Spinal cord (tissue), 10 donors: ENCODE measurements around the gene MYO1G. TPM values are rescaled to one million over a fixed set of nuclear protein-coding genes. Genes with fewer than 3 reads are reported as not detected.
"Not testable (repeated sequence)": the region's sequence is repeated elsewhere in the genome, so short reads cannot be mapped to it uniquely, and the experiment has no call there.

Source experiments
- DNase-seq, 6 donors: peaks; one replicate each; pipeline versions ENCODE4 v3.0.0 to v3.0.0-alpha.2; 2013 to 2015; ENCODE audit warnings: low spot score in 6 of 6, low read depth in 4 of 6
- H3K27ac ChIP-seq: one replicate; pipeline ENCODE4 v1.5.1; 2013; ENCODE audit warnings: low read depth, low read length, control low read depth
- H3K27me3 ChIP-seq: one replicate; pipeline ENCODE4 v1.6.1; 2013; ENCODE audit warnings: low read length; ENCODE audit not compliant: control insufficient read depth, insufficient read depth
- H3K36me3 ChIP-seq: one replicate; pipeline ENCODE4 v1.6.1; 2013; ENCODE audit warnings: low read length; ENCODE audit not compliant: control insufficient read depth, insufficient read depth
- H3K4me1 ChIP-seq: one replicate; pipeline ENCODE4 v1.6.1; 2013; ENCODE audit warnings: low read length; ENCODE audit not compliant: control insufficient read depth, insufficient read depth
- H3K4me3 ChIP-seq: one replicate; pipeline ENCODE4 v1.5.1; 2013; ENCODE audit warnings: low read depth, low read length, control low read depth
- H3K9me3 ChIP-seq: one replicate; pipeline ENCODE4 v1.6.1; 2013; ENCODE audit warnings: low read length; ENCODE audit not compliant: control insufficient read depth, insufficient read depth
- WGBS: methylation state at CpG from one replicate; pipeline ENCODE4 v1.1.5; 2013; ENCODE audit warnings: missing lambda C conversion rate; ENCODE audit not compliant: insufficient coverage; 5-methylcytosine and 5-hydroxymethylcytosine counted together
- long read RNA-seq, 4 donors: transcript quantifications; one replicate each; lab custom pipeline, GENCODE V29; 2026
- polyA plus RNA-seq, 2 donors: library from polyadenylated mRNA; unstranded; fragments of 120-200 nt; gene quantifications; one replicate each; pipeline ENCODE4 v1.2.1, GENCODE V29; 2013; ENCODE audit not compliant: insufficient read length in 2 of 2
- total RNA-seq, 2 donors: library from RNA; depleted of rRNA in 1 of 2; stranded (reverse); fragments of 120-200 nt in 1 of 2; fragments of >200 nt in 1 of 2; gene quantifications; one replicate each; pipeline versions ENCODE4 v1.2.3 to v1.2.4, GENCODE V29; 2013 to 2014
- donor health status: healthy.

MYO1G gene
- total RNA-seq = 1 to 10 TPM in 1 of 2 donors, under 1 TPM in 1; 0.55 to 1.4 TPM
- polyA plus RNA-seq = under 1 TPM; 0.48 to 0.56 TPM
- long read RNA-seq, donor 1 = 0 reads
- long read RNA-seq, donor 2 = 0 reads
- long read RNA-seq, donor 3 = 0 reads
- long read RNA-seq, donor 4 = 0 reads

DNA sequence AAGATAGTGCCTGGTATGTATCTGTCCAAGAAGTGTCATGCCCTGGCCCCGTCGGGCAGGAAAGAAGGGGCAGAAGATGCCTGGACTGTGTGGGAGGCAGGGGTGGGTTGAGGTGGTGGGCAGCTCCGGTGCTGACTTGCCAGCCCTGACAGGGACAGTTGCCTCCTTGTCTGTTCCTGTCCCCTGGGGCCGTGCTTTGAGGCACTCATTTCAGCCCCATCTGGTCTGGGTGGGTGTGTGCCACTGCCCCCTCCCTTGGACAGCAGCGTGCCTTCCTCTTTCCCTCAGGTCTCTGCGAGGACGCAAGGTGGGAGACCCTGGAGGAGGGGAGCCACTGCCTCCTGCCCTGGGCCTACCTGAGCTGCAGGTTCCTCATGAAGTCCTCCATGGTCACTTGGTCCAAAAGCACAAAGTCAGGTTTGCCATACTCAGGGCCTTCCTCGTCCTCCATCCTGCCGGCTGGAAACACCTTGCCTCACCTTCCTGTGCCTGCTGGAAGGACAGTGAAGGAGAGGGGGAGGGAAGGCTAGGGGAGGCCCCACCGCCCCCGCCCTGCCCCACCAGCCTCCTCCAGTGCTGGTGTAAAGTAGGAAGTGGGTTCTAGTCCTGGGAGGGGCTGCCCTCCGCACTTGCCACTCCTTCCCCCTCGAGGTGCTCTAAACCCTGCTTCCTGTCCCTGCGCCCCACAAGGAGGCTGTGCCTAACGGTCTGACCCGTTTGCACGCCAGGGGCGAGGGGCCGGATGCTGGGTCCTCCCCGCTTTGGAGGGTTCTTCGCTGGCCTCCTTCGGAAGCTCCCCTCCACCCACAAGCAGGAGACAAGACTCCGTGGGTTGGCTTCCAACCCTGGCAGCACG, at the start of gene MYO1G:
Gene MYO1G, minus strand, starts transcription at position 505 of the 856 bp plus-strand sequence. Its CDS starts 54 bp downstream, at position 451.
- no peak for DNase-seq

DNA sequence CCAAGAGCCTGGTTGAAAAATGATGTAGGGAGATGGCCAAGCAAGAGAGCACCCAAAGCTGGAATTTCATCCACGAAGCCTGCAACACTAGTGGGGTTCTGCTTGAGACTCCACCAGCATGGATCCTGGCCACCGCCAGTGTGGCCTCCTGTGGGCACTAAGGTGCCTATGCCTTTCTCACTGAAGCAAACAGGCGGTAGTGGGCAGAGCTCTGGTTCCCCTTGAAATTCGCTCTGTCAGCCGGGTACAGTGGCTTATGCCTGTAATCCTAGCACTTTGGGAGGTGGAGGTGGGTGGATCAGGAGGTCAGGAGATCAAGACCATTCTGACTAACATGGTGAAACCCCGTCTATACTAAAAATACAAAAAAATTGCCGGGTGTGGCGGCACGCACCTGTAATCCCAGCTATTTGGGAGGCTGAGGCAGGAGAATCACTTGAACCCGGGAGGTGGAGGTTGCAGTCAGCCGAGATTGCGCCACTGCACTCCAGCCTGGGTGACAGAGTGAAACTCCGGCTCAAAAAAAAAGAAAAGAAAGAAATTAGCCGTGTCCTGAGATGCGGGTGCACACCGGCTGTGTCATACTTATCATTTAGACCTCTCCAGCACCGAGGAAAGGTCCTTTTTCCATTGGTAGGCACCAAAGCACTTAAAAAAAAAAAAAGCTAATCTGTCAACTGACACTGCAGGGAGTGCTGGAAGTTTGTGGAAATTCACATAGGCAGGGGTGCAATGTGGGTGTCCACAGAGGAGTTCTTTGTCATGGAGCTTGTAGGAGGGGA, 49.5 kb upstream of the MYO1G start:
- no peak overlapping the region for H3K27ac ChIP-seq
- H3K4me3 ChIP-seq = no peak overlapping the region
- no peak for DNase-seq
- no peaks in the 10 kb centered on the region for H3K27me3 ChIP-seq
- peaks cover 2% of the 10 kb centered on the region for H3K4me1 ChIP-seq
- H3K36me3 ChIP-seq = peaks cover 8% of the 10 kb centered on the region
- 95% methylated on average over 11 of the region's 17 CpGs for WGBS
- peaks cover 3% of the 10 kb centered on the region for H3K9me3 ChIP-seq

More for the DNA sequence above, at the start of gene MYO1G:
- no peaks in the 10 kb centered on the region for H3K27me3 ChIP-seq
- 87% methylated on average over 16 of the region's 24 CpGs for WGBS
- H3K4me3 ChIP-seq = no peak within 1 kb of the TSS
- H3K9me3 ChIP-seq = no peaks in the 10 kb centered on the region
- H3K27ac ChIP-seq = no peak within 1 kb of the TSS
- H3K4me1 ChIP-seq = no peaks in the 10 kb centered on the region
- peaks cover 71% of the 10 kb centered on the region for H3K36me3 ChIP-seq

DNA sequence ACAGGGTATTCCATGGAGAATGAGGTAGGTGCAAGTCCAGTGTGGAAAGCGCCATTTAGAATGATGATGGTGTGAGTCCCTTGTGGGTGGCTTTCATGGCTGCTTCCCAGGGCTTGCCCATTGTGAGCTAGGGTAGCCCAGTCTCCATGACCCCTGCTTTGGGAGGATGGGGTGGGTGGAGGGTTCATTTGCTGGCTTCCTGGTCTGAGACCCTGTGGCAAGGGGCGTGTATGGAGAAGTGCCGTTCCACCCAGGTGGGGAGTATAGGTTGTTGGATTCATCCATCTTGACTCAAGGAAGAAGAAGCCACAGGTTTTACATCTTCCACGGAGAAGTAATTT, 48.9 kb upstream of the MYO1G start:
- H3K4me3 ChIP-seq = no peak overlapping the region
- WGBS = 100% methylated on average over 4 of the region's 4 CpGs

DNA sequence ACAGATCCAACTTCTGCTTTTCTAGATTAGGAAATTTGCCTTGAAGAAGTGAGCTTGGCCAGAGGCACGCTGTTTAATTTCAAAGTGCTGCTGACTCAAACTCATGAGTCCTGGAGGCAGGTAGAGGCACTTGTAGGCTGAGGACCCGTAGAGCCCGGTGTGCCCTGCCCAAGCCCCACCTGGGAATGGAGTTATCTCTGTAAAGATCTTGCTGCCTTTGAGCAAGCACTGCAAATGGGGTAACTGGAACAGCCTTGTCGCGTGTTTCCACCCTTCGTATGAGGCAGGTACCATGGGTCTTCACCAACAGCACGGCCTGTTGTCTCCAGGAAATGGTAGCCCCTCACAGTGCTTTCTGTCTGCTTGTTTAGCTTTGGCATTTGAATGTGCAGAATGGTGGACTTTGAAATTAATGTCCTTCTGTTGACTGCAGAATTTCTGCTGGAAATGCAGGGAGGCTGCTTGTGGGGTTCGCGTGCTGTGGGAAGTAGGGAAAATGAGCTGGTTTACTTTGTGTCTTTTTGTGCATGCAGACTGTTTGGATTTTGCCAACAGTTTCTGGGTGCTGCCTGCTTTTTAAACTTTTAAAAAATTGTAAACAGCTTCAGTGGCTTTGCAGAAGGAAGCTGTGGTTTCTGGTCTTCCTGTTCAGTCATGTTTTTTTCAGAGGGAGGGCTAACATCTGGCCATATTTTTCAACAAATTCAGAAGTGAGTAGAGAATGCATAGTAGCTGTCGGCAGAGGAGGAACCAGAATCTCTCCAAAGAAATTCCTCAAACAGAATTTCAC, 48.4 kb upstream of the MYO1G start:
- no peak overlapping the region for H3K27ac ChIP-seq

More for the DNA sequence above, 48.9 kb upstream of the MYO1G start:
- Histone ChIP-seq H3K9me3 (peaks cover 3% of the 10 kb centered on the region), H3K36me3 (peaks cover 8% of the 10 kb centered on the region), H3K27me3 (no peaks in the 10 kb centered on the region), H3K4me1 (peaks cover 2% of the 10 kb centered on the region), H3K27ac (no peak overlapping the region)
- no peak for DNase-seq

DNA sequence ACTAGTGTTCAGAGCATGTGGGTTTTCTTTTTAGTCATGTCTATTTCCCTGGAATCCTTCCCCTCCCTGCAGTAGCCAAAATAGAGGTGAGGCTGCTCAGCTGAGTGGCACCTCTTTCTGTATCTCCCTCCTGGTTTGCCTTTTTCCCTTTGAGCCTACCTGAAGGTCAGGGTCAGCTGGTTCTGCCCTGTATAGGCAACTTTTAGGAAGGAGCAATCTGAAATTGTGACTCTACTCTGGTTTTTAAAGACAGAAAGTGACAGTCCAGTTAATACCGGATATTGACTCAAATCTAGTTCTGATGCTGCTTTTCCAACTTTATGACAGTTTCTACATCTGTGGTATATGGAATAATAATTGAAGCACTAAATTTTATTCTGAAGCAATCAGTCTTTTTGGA, 47.2 kb upstream of the MYO1G start:
- Histone ChIP-seq H3K4me3 (no peak overlapping the region), H3K4me1 (no peaks in the 10 kb centered on the region), H3K27ac (no peak overlapping the region), H3K27me3 (no peaks in the 10 kb centered on the region), H3K9me3 (peaks cover 3% of the 10 kb centered on the region), H3K36me3 (peaks cover 8% of the 10 kb centered on the region)
- DNase-seq = no peak
- WGBS = no CpG with 5 or more reads among the region's 1 CpG

More for the DNA sequence above, 48.4 kb upstream of the MYO1G start:
- DNase-seq = no peak
- WGBS = 79% methylated on average over 9 of the region's 10 CpGs
- H3K27me3 ChIP-seq = no peaks in the 10 kb centered on the region
- H3K9me3 ChIP-seq = peaks cover 3% of the 10 kb centered on the region
- no peaks in the 10 kb centered on the region for H3K4me1 ChIP-seq
- H3K36me3 ChIP-seq = peaks cover 8% of the 10 kb centered on the region
- no peak overlapping the region for H3K4me3 ChIP-seq

DNA sequence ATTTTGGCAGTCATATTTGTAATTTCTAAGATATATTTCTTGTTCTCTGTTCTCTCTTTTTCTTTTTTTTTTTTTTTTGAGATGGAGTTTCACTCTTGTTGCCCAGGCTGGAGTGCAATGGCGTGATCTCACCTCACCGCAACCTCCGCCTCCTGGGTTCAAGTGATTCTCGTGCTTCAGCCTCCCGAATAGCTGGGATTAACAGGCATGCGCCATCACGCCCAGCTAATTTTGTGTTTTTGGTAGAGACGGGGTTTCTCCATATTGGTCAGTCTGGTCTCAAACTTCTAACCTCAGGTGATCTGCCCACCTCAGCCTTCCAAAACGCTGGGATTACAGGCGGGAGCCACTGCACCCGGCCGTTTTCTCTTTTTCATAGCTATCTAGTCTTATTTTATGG, 46.7 kb upstream of the MYO1G start:
- H3K4me1 ChIP-seq, H3K27me3 ChIP-seq, H3K4me3 ChIP-seq, H3K36me3 ChIP-seq, H3K9me3 ChIP-seq, H3K27ac ChIP-seq, DNase-seq: not testable (repeated sequence)
- 100% methylated on average over 5 of the region's 12 CpGs for WGBS

DNA sequence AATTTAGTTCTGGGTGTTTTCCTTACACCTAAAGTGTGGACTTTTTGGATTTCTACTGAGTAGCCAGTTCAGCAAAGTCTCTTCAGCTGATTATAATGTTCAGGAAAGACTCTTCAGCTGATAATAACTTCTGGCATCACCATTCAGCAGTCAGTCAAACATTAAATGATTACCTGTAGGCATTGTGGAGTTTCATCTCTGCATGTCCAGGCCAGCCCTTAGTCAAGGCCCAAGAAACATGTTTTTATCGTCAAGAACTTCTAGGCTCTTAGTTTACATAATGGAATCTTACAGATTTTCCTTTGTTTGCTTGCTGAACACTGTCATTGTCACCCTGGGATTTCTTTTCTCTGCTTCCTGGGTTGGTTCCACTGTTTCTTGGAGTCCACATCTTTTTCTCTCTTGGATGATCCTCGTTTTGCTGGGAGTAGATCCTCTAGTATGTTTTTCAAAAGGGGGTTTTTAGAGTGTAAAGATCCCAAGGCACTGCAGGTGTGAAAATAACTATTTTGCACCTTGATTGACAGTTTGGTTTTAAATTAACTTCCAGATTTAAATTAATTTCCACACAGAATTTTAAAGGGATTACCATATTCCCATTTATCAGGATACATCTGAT, 45.4 kb upstream of the MYO1G start:
- WGBS = 100% methylated on average over 1 of the region's 2 CpGs
- Histone ChIP-seq H3K27me3 (no peaks in the 10 kb centered on the region), H3K36me3 (peaks cover 8% of the 10 kb centered on the region), H3K27ac (no peak overlapping the region), H3K9me3 (peaks cover 3% of the 10 kb centered on the region), H3K4me1 (no peaks in the 10 kb centered on the region), H3K4me3 (no peak overlapping the region)
- no peak for DNase-seq

DNA sequence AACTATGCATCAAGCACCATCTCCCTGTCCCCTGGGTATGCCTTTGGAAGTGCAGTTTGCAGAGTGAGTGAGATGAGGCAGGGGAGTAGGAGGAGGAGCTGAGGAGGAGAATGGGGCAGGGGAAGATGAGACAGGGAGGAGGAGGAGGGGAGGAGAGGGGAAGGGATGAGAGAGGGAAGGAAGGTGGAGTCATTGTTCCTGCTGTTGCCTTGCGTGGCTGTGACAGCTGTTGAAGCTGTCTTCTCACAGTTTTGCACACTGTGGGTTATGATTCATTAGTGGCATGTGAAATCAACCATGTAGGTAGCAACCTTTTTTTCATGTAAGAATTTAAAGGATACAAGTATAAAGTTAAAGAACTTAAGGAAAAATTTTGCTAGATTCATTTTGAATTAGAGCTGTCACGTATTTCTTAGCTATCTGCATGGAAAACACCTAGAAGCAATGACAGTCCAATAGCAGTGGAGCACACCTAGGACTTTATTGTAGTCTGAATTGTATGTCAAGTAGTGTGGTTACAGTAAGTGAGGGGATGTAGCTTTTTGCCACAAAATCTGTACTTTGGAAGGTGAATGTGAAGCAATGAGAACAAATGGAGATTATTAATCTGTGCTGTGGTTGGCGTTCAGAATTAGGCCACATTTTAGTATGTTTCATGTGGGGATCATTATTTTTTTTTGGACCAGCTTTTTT, 42.9 kb upstream of the MYO1G start:
- WGBS = 95% methylated on average over 3 of the region's 3 CpGs
- DNase-seq = peak in 1 of 6 donors; percentile 5
- Histone ChIP-seq H3K4me3 (no peak overlapping the region), H3K36me3 (peaks cover 4% of the 10 kb centered on the region), H3K27me3 (no peaks in the 10 kb centered on the region), H3K27ac (no peak overlapping the region), H3K4me1 (no peaks in the 10 kb centered on the region), H3K9me3 (peaks cover 5% of the 10 kb centered on the region)
